IMR-90 (cell line): ENCODE measurements around the gene NECTIN2.
"Not testable (repeated sequence)": the region's sequence is repeated elsewhere in the genome, so short reads cannot be mapped to it uniquely, and the experiment has no call there.

Source experiments
- CEBPB ChIP-seq: IDR thresholded peaks from 2 replicates; pipeline ENCODE4 v1.6.1; 2012; ENCODE audit warnings: low read depth, low read length, improper control_type of control experiment
- CHD1 ChIP-seq: IDR thresholded peaks from 2 replicates; pipeline ENCODE4 v1.6.1; 2012; ENCODE audit warnings: low read depth, low read length, improper control_type of control experiment
- CTCF ChIP-seq: conservative IDR thresholded peaks from 2 replicates; pipeline ENCODE4 v1.5.1; 2012; ENCODE audit warnings: mild to moderate bottlenecking, low read depth, low read length, improper control_type of control experiment
- MAFK ChIP-seq: IDR thresholded peaks from 2 replicates; pipeline ENCODE4 v1.6.1; 2012; ENCODE audit warnings: low read depth, low read length, improper control_type of control experiment
- MXI1 ChIP-seq: IDR thresholded peaks from 2 replicates; pipeline ENCODE4 v1.6.1; 2012; ENCODE audit warnings: low read depth, mild to moderate bottlenecking, low read length, moderate library complexity, borderline replicate concordance
- RFX5 ChIP-seq: IDR thresholded peaks from 2 replicates; pipeline ENCODE4 v1.8.0; 2012; ENCODE audit warnings: low read depth, mild to moderate bottlenecking, low read length, moderate library complexity
- USF2 ChIP-seq: fragments of 150-350 bp; IDR thresholded peaks from 2 replicates; pipeline ENCODE4 v1.6.1; 2017; ENCODE audit warnings: mild to moderate bottlenecking, antibody characterized with exemption, low read length, low read depth

DNA sequence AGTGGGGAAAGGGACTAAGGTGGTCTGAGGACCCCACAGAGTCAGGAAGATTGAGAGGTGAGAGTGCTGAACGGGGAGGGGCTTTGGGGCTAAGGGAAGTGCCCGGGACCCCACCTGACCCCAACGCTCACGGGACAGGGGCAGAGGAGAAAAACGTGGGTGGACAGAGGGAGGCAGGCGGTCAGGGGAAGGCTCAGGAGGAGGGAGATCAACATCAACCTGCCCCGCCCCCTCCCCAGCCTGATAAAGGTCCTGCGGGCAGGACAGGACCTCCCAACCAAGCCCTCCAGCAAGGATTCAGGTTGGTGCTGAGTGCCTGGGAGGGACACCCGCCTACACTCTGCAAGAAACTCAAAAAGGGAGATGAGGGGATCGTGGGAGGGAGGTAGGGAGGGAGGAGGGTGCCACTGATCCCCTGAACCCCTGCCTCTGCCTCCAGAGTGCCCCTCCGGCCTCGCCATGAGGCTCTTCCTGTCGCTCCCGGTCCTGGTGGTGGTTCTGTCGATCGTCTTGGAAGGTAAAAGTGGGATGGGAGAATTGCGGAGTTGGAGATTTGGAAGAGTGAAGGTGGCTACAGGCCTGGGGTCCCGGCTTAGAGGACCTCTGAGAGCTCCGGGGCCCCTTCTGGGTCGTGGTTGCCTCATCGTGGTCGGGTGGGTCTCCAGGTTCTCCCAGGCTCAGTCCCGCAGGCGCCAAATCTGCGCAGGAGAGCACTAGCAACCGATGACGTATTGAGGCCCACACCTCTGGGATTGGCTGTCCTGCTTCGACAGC lies 68.5 kb downstream of the NECTIN2 start, which contains the start of gene APOC1:
- not testable (repeated sequence) for TF ChIP-seq CTCF, CEBPB, CHD1, MXI1, MAFK, USF2
- peak; percentile 97 for TF ChIP-seq RFX5
